Activated effector memory CD4-positive, alpha-beta T cell treated with Interleukin-2 at 50 U/mL for 16 hours (primary cell): ENCODE results near the gene BBX.

ENCODE experiments used
- DNase-seq: peaks from one replicate; pipeline ENCODE4 v3.0.0-alpha.2; 2020

The BBX gene

DNA sequence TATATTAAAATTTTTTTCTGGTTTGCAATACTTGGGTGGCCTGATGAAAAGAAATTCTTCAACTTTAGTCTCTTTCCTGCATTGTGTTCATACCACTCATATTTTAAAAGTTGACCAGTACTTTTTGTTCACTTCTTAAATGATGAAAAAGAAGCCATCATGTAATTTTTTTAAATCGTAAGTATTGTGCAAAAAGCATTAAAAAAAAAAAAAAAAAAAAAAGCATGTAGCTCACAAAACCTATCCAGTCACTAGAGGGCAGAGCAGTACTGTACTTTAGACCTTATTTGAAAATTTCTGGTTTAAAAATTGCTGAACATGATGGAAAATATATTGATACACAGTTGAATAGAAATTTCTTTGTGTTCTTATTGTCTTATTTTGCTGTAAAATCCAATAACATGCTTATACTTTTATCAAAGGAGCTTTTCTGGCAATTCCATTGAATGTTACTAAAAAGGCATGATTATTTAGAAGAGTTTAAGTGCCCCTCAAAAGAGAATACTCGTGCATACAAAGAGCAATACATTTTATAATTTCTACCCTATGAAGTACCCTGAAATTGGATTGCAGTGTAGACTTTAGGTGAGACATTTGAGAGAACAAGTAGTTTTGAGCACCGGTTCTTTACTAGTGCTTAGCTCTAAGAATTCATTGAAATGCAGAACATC is 137.7 kb downstream of the BBX start:
- no peak for DNase-seq

DNA sequence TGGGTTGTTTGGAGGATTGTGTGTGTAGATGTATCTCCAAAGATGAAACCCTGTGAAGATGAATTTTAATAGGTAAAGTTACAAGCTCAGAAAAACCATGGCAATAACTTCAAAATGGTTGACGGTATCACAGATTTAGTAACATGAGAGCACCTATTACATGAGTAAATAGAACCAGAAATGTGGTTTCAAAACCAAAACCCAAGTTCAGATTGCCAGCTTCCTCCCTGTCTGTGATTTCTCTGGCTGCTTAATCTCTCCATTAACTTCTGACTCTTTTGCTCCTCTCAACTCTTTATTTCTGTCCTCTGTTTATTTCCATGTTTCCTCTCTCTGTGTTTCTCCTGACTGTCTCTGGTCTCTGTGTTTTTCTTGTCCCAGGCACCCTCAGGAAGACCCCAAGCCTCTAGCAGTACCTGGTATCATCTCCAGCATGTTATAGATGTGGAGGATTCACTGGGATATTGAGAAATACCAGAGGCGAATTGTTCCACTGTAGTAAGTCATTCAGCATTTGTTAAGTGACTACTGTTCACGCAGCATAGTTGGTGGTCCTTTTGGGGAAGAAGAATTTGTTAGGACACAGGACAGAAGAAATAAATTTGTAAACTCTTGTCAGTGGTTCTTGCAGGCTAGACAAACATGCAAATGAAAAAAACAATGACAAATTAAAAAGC is 138.8 kb downstream of the BBX start:
- DNase-seq = no peak

GRCh38 chr3:107662124-107662507 is 139.4 kb downstream of the BBX start:
- no peak for DNase-seq

DNA sequence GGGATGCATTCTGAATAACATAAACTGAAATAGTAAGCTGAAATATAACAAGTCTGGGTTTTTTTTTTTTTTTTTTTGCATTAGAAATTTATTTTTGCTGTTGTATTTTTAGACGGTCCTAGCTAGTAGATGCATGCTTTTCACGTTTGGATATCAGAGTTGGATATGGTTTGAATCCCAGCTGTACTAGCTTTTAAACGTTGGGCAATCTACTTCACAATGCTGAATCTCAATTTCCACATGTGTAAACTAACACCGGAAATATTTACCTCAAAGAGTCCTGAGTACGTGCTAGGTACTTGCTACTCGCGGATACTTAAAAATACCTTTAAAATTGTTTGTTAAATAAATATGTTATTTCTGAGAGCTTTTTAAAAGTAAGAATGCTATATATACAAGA is 139.8 kb downstream of the BBX start:
- DNase-seq = no peak

- no peak for DNase-seq
Observed at GRCh38 chr3:107663266-107663665, 140.5 kb downstream of the BBX start.

- DNase-seq = no peak
Observed at GRCh38 chr3:107664614-107665013, 141.9 kb downstream of the BBX start.

DNA sequence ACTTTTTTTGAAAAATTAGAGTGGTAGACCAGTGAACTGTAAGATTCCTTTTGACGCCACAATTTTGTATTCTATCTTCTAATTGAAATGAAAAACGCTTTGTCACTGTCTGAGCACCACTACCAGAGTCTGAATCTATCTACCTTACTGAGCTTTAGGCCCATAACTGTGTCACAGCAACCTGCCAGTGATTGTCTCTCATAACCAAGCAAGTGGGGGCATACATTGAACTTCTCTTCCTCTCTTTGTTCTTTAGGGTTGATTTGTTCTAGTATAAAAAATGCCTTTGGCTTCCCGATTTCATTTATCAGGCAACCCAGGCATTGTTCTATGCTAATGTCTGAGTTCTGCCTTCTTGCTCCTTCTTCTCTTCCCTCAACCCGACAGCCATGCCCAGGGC is 142.6 kb downstream of the BBX start:
- DNase-seq = no peak

- no peak for DNase-seq
Observed at GRCh38 chr3:107666853-107667252, 144.1 kb downstream of the BBX start.

GRCh38 chr3:107668416-107668815 is 145.7 kb downstream of the BBX start:
- DNase-seq = no peak

DNA sequence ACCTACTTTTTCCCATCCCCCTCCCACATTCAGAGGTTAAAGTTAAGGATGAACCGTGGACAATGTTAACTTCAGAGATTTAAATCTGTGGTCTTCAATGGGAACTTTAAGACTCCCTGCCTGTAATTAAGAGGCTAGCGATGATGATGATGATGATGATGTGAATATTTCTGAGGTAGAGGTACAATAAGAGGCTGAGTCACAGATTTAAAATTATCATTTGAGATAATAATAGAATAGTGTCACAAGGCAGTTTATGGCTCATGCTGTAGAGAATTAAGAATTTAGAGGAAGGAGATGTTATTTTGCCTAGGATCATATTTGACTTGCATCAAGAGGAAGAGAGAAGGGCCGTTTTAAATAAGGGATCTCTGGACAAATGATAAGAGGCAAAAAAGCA is 146.2 kb downstream of the BBX start:
- no peak for DNase-seq

- DNase-seq = no peak
Observed at GRCh38 chr3:107669669-107670068, 146.9 kb downstream of the BBX start.

DNA sequence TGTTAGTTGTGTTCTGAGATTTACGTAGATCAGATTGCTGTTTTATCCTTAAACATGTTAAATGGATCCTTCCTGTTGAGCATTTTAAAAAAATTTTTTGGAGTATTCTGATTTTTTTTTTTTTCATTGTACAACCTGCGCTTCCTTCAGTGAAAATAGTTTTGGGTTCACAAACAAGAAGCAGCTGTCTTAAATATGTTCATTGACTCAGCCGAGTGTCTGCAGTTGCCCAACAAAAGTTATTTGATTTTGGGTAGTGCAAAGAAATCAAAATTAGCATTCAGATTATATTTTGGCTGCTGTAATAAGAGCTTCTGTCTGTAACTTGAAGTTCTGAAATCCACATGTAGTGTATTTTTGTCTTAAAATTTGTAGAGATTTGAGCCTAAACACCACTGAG is 148.2 kb downstream of the BBX start:
- no peak for DNase-seq

- no peak for DNase-seq
Observed at GRCh38 chr3:107674371-107674770, 151.6 kb downstream of the BBX start.

GRCh38 chr3:107675233-107675900 is 152.6 kb downstream of the BBX start:
- DNase-seq = no peak

GRCh38 chr3:107676469-107677309 is 153.9 kb downstream of the BBX start:
- DNase-seq = no peak

DNA sequence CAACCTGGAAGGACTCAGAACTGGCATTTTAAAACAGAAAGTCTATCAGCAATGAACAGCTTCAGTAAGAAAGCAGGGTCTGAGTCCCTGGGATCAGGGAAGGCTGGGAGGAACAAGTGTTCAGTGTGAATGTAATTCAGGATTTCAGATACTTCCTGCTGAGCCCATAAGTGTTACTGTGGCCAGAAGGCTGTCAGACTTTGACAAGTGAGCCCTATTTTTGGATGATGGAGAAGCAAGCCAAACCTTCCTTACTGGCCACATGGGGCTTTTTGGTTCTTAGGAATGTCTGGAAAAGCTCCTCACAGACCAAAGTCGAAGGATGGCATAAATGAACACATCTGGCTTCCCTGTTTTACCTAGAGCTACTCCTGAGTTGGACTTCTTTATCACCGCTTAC is 157.2 kb downstream of the BBX start:
- no peak for DNase-seq

- DNase-seq = no peak
Observed at GRCh38 chr3:107680698-107681097, 157.9 kb downstream of the BBX start.

DNA sequence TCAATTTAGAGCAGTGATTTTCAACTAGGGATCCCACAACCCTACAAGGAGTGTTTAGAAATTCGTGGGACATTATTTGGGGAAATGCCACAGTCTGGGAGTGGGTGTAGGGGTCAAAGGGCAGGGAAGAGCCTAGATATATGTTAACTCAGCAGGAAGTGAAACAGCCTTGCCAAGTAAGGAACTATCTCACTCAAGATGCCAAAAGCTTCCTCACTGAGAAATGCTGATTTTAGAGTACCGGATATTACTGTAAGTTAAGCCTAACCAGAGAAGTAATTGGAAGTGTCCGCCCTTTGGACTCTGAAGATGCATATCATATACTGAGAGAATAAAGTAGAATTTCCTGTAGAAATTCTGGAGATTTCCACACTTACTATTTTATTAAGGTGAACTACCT is 158.6 kb downstream of the BBX start:
- no peak for DNase-seq

- no peak for DNase-seq
Observed at GRCh38 chr3:107682580-107682979, 159.8 kb downstream of the BBX start.

GRCh38 chr3:107683447-107683846 is 160.7 kb downstream of the BBX start:
- DNase-seq = no peak

DNA sequence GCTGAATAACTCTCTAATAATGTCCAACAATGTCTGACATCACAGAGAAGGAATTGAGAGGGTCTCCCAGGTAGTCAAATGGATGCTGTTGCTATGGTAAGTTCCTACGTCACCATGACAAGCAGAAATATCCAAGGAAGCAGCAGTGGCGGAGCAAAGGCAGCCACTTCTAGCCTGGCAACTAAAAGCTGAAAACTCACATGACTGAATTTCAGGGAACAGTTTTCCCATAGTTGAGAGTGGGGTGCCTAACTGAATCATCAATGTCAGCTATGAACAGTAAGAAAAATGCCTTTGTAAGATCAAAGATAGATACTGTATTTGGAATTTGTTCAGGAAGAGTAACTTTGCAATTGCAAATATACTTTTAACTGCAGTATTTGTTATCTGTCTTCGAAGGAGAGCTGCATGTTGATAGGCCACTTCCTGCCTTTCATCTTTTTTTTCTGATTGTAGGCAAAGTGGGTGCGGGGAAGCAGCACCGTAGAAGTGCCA is 161.7 kb downstream of the BBX start:
- no peak for DNase-seq

DNA sequence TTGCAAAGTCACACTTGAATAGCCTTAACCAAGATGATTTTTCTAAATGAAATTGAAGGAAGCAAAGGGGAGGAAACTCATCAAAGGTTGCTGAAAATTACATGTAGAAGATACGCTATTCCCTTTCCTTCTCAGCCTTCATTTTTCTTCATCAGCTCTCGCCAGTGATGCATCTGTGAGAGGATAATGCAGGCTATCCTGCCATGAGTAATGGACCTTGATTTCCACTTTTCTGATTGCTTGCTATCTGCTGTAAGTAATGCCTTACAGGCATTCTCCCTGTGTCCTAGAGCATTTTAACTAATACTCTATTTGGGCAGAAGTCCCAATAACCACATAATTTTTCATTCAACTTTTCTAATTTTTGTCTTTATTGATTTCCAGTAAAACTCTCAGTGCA is 162.6 kb downstream of the BBX start:
- no peak for DNase-seq

DNA sequence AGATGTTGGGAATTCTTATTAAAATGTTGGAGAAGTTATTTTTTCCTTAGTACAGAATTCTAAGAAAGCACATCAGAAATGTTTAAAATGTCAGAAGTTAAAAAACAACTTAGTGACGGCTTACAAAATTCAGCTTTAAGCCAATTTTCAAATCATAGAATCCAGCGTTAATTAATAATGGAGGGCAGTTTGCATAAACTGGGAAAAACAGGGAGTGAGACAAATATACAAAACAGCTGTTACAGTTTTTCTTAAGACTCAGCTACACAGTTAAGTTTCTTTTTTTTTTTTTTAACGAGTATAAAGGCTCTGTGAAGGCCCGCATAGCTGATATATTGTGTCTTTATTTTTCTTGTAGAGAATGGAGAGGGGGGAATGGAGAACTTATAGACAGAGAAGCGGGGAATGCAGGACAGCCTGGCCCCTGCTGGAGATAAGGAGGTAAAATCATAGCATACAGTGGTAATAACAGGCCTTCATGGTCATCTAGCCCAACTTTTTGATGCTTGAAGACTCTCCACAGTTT is 164.4 kb downstream of the BBX start:
- DNase-seq = no peak
